H1 (cell line): Measurements from ENCODE around the gene DBF4B. TPM values are rescaled to one million over a fixed set of nuclear protein-coding genes. Genes with fewer than 3 reads are reported as not detected.

Experiments
- polyA plus RNA-seq, 7 experiments: library from polyadenylated mRNA; depleted of rRNA in 3 of 7; stranded (reverse) in 5 of 7; unstranded in 2 of 7; fragments of >200 nt in 5 of 7; fragments of 200-250 nt in 2 of 7; gene quantifications; 1 replicate in 5 of 7; 2 replicates in 1 of 7; 4 replicates in 1 of 7; pipeline versions ENCODE4 v1.2.1 to v1.2.3, GENCODE V29; 2011 to 2013; ENCODE audit warnings: missing spikeins in 2 of 7, mixed read lengths in 2 of 7
- small RNA-seq: library from polyadenylated mRNA; stranded (forward); fragments of <200 nt; extraction: miRNeasy Mini kit (QIAGEN cat#:217004); gene quantifications from one replicate; pipeline ENCODE3, GENCODE V24; 2013; ENCODE audit not compliant: insufficient read depth
- total RNA-seq: library from RNA; stranded (reverse); fragmentation: NEBNext Ultra II Directional; extraction: Animal tissue kit (Norgen Biotek cat#: 25700); gene quantifications from 2 replicates; pipeline ENCODE4 v1.2.1, GENCODE V29; 2021

DBF4B gene
- total and polyA plus RNA-seq, 2 of the 8 experiments (the other 6 are each of a cell fraction or from before 2014, with no cell fraction given): 20.2 to 26.9 TPM

Small RNAs within 50 kb of the gene (small RNA-seq; reads per million reads assigned to genes)
- not detected for gene RN7SL819P

Other genes starting within 250 kb of the DBF4B start
- gene GPATCH8, start 205.3 kb upstream of the DBF4B start, total RNA-seq: 51.5 and 58.1 TPM in 2 replicates
- 20.5 and 21.6 TPM in 2 replicates for gene GPATCH8, start 205.3 kb upstream of the DBF4B start, polyA plus RNA-seq (2011; rRNA removed)
- 17.0 and 17.6 TPM in 2 replicates for gene FZD2, start 151.2 kb upstream of the DBF4B start, total RNA-seq
- gene FZD2, start 151.2 kb upstream of the DBF4B start, polyA plus RNA-seq (2011; rRNA removed): 86.7 and 93.6 TPM in 2 replicates
- gene MEIOC, start 52.2 kb upstream of the DBF4B start, total RNA-seq: 3.6 and 4.8 TPM in 2 replicates
- 3.0 and 4.2 TPM in 2 replicates for gene MEIOC, start 52.2 kb upstream of the DBF4B start, polyA plus RNA-seq (2011; rRNA removed)
- 33.2 and 38.1 TPM in 2 replicates for gene CCDC43, start 18.9 kb upstream of the DBF4B start, total RNA-seq
- 4.0 and 4.9 TPM in 2 replicates for gene CCDC43, start 18.9 kb upstream of the DBF4B start, polyA plus RNA-seq (2011; rRNA removed)
- gene ADAM11, start 50.3 kb downstream of the DBF4B start, total RNA-seq: 2.8 and 2.9 TPM in 2 replicates
- gene ADAM11, start 50.3 kb downstream of the DBF4B start, polyA plus RNA-seq (2011; rRNA removed): 2.3 and 2.7 TPM in 2 replicates
- gene GJC1, start 121.6 kb downstream of the DBF4B start, total RNA-seq: 154 and 156 TPM in 2 replicates
- gene GJC1, start 121.6 kb downstream of the DBF4B start, polyA plus RNA-seq (2011; rRNA removed): 22.1 and 29.1 TPM in 2 replicates
- not detected in 2 replicates for gene HIGD1B, start 139.2 kb downstream of the DBF4B start, total RNA-seq
- not detected in 2 replicates for gene HIGD1B, start 139.2 kb downstream of the DBF4B start, polyA plus RNA-seq (2011; rRNA removed)
- 174 and 195 TPM in 2 replicates for gene EFTUD2, start 190.8 kb downstream of the DBF4B start, total RNA-seq
- 118 and 127 TPM in 2 replicates for gene EFTUD2, start 190.8 kb downstream of the DBF4B start, polyA plus RNA-seq (2011; rRNA removed)
- 1.3 and 1.6 TPM in 2 replicates for gene GFAP, start 206.8 kb downstream of the DBF4B start, total RNA-seq
- gene GFAP, start 206.8 kb downstream of the DBF4B start, polyA plus RNA-seq (2011; rRNA removed): 1.5 and 2.4 TPM in 2 replicates
- 58.1 and 59.4 TPM in 2 replicates for gene KIF18B, start 239.1 kb downstream of the DBF4B start, total RNA-seq
- 39.0 and 51.1 TPM in 2 replicates for gene KIF18B, start 239.1 kb downstream of the DBF4B start, polyA plus RNA-seq (2011; rRNA removed)